GM19240 (cell line): Measurements from ENCODE around the gene MGAT4C.
"Not testable (repeated sequence)": the region's sequence is repeated elsewhere in the genome, so short reads cannot be mapped to it uniquely, and the experiment has no call there.

Experiments used
- DNase-seq: peaks from one replicate; pipeline ENCODE4 v3.0.0; 2011; ENCODE audit warnings: low spot score; ENCODE audit not compliant: insufficient read length

MGAT4C gene

DNA sequence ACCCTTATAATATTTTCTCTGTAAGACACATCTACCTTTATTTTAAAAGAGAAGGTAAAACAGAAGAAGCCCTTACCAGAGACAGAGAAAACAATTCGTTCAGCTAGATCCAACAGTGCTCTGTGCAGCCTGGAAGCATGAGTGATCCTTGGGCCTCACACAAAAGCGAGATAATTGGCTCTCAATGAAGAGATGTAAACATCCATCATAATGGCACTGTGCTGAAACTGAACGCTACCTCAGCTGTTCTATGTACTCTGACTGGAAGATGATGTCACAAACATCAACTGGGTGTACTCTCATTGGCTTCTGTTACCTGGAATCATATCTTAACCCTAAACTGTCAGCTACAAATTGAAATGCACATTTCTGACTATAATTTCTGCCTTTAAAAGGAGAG is at the start of gene MGAT4C:
Gene MGAT4C (minus strand): TSS at position 229 of the 400 bp plus-strand sequence.
- DNase-seq = no peak

DNA sequence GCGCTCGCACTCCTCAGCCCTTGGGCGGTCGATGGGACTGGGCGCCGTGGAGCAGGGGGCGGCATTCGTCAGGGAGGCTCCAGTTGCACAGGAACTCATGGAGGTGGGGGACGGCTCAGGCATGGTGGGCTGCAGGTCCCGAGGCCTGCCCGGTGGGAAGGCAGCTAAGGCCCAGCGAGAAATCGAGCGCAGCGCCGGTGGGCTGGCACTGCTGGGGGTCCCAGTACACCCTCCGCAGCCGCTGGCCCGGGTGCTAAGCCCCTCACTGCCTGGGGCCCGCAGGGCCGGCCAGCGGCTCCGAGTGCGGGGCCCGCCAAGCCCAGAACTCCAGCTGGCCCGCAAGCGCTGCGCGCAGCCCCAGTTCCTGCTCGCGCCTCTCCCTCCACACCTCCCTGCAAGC is 40.2 kb upstream of the MGAT4C start:
- DNase-seq = not testable (repeated sequence)

DNA sequence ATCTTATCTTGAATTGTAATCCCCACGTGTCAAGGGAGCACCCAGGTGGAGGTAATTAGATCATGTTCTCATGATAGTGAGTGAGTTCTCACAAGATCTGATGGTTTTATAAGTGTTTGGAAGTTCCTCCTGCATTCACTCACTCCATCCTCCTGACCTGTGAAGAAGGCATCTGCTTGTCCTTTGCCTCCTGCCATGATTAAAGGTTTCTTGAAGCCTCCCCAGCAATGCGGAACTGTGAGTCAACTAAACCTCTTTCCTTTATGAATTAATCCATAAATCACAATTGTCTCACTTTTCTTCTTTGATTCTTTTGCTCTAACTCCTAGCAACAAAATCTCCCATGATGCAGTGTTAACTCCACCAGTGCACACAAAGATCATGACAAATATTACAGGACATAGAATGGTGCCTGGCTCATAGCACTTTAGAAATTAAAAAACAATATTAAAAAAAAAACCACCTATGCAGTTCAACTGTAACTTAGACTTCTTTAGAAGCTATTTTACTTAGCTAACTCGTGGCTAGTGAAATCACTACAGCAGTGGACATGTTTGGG is 37.6 kb upstream of the MGAT4C start:
- DNase-seq = no peak

DNA sequence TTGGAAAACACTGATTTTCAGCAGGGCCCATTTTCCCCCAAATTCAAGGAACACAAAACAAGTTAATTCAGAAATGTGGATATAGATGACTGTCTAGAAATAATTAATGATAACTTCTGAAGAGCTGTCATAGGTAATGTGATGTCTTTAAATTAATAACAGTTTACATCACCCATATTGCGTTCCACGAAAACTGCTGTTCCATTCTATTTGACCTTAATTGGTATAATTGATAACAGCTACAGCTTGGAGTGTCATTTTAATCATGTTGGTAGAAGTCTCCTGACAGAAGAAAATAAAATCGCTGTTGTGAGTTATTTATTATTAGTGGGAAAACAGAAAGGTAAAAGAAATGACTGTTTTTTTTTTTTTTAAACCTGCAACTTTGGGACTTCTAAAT is 36.3 kb upstream of the MGAT4C start:
- DNase-seq = no peak

DNA sequence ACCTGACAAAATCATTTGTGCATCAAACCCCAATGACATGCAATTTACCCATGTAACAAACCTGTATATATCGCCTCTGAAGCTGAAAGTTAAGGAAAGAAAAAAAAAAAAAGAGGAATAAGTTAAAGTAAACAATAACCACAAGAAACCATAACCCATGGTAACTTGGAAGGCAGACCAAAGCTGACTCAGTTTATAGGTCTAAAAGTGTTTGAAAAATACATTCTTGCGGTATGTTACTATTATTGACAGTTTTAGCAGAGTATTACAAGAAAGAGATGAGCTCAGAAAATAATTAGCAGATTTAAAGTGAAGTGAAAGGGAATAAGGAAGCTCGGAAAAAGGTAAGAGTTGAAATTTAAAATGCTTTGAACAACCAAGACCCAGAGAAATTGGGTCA is 34.4 kb upstream of the MGAT4C start:
- no peak for DNase-seq

DNA sequence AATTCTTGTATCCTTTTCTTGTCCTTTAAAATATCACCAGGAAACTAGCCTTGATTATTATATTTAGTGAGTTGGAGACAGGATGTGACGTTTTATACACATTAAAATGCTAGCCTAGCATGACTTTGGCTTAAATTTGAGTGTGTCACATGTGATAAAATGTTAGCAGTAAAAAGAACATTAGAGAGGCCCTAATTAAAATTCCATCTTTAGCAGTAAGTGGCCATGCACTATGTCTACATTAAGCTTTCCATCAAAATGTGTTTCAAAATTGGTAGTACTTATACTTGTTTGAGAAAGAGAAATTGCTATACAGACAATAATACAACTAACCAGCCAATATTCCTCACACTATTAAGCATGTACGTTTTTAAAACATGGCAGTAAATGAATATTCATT is 29.9 kb upstream of the MGAT4C start:
- no peak for DNase-seq

DNA sequence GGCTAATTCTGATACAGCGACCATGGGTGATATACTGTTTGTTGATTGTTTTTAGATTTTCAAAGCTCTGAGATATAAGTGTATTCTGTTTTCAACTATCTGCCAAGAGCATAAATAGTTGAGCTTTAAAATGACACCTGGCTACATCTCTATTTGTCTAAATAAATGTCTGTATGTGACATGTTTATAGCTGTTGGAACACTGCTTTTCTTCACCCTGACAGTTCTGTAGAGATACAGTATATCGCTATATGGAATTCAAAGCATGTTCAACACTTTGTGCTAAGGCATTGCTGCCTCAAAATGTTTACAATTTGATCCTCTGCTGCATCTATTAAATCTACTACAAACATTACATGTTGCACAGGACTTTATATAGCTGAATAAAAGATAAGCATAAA is 27.4 kb upstream of the MGAT4C start:
- DNase-seq = no peak

DNA sequence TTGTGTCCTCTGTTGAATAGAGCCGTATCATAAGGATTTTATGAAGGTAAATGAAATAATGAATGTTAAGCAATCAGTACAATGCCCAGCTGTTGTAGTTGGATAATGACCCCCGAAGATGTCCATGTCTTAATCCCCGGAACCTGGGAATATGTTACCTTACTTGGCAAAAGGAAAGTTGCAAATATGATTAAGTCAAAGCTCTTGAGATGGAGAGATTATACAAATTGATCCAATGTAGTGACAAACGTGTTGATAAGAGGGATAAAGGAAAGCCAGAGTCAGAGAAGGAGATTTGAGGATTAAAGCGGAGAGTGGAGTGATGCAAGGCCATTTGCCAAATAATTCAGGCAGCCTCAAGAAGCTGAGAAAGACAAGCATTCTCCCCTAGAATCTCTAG is 19.2 kb upstream of the MGAT4C start:
- DNase-seq = no peak

DNA sequence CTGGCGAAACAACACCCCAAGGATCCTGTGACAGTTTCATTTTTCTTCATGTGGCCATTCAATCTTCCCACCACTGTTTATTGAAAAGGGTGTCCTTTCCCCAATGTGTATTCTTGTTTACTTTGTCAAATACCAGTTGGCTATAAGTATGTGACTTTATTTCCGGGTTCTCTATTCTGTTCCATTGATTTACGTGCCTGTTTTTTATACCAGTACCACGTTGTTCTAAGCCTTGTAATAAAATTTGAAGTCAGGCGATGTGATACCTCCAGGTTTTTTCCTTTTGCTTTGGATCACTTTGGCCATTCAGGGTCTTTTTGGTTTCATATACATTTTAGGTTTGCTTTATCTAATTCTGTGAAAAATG is 9.1 kb upstream of the MGAT4C start:
- no peak for DNase-seq

DNA sequence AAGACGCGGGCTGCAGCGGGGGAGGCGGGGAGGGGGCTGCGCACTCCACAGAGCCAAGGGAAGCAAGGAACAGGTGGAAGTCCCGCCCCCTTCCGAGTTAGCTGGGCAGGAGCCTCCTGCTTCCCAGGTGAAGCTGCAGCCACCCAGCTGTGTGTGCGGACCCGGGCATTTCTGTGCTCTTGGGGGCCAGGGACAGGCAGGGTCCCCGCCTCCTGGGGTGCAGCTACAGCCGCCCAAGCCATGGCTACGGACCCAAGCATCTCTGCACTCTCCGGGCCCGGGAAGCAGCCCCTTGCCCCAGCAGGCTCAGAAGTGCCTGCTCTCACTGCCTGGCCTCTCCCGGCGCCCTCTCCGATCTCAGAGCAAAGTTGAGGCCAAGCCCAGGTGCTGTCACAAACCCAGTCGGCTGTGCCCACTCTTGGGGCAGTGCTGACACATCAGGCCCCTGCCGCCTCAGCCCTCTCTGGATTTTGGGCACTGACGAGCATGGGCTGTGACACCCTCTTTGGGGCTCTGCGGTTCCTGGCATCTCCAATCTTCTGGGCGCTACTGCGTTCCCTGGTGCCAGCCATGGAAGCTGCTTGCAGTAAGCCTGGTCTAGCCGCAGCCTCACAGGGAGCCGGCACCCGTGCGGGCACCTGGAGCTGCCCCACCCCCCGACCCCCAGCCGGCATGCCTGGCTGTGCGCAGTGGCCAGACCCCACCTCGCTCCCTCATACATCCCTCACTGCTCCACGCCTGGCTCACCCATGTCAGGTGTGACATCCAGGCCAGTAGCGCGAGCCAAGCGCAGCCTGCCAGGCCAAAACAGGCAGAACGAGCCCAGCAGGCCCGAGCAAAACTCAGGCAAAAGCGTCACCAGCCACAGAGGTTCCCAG is 8.5 kb upstream of the MGAT4C start:
- no peak for DNase-seq

DNA sequence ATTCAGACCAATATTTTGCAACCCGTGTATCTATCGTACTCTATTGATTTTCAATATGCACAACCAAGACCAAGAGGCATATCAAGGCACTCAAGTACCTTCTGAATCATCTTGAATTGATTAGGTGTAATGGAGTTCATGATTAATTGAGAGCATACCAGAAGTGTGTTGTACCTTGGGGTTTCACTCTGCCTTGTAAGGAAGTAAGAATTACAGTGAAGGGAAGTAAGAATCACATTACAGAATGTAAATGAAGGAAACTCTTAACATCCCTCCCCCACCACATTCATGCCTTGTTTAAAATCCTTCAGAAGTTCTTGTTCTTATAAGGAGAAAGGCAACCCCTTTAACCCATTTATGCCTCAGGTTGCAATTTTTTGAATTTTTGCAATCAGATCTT is 5.4 kb upstream of the MGAT4C start:
- no peak for DNase-seq

DNA sequence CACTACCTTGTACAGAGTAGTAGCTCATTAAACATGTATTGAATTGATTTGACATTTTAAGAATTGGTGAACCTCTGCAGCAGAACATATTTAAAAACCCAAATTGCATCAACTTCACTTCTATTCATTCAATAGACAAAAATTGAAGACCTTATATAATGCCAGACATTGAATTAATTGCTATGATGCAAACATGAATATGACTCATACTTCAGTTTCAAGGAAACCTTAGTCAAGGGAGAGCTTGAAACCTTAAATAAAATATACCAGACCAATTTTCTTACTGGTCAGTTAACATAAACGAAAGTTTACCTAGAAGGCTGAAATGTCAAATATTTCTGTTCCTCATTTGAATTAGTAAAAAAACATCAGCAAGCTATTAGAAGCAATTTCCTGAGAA is 5.0 kb upstream of the MGAT4C start:
- no peak for DNase-seq

DNA sequence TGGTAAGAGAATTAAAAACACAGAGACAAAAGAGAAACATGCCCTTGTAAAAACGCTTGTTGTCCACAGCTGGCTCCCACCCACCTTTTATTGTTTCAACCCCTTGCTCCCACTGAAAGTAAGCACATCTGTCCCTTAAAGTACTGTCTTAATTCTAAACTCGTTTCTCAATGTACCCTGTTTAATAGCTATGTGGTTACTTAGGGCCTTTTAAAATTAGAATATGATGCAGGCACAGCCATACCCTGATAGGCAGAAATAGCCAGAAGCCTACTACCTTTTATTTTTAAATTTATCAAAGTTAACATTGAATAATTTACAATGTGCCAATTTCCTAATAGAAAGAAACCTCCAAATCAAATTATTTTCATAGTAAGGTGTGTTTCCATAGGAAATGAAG is 4.0 kb upstream of the MGAT4C start:
- DNase-seq = no peak

DNA sequence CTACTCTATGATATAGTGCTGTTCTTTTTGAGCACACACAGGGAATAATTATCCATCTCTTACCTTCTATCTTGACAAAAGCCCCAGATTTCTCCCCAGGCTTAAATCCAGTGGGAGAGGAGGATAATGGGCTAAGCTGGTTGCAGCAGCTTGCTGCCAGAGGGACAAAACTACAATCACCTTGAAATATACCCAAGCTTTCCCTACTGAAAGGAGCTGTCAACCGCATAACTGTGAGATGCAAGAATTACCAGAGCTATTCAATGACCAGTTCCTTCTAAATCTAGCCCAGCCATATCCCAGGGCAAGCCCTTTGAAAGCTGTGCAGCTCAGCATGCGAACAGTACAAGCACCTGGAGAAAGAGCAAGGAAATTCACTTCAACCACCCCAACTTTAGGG is 943 bp upstream of the MGAT4C start:
- DNase-seq = no peak

DNA sequence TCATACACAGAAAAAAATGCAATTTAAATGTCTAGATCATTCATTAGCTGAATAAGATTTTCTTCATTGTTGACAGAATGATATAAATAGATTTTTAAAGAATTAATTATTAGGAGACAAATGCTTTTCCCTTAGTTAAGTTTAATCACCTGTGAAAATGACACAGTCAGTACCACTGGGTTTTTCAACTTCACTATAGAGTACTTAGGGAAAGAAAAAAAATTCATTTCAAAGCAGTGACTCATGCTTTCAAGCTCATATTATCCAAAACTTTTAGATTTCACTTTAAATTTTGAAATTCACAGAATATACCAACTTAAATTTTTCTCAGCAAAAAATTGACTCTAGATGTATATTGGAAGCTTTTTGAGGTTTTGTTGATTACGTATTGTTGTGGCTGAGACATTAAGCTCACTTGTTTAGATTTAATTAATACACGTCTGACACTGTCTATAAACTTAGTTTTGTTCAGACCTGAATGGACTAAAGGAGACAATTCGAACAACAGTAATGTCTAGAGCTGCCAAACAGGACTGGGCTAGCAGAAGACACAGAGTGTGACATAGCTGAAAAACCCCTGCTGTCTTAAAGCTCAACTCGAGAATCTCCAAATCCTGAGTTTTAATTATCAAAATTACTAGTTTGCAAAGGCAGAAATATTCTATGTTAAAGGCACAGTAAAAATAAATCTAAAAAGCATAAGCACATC is 1.6 kb downstream of the MGAT4C start:
- no peak for DNase-seq

DNA sequence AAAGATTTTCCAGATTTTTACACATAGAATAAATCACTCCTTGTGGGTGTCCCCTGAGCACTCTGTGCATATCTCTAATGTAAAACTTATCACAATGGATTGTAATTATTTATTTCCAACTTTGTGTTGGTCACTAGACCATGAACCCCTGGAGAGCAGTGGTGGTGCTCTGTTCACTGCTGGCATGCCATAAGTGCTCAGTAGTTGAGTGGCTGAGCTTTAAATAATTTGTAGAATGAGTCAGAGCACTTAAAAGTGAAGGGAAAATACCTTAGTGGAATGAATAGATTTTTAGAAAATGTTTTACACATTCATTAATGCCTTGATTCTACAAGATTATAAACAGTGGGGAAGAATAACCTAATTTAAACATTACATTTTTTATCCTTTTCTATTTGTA is 6.3 kb downstream of the MGAT4C start:
- DNase-seq = no peak

DNA sequence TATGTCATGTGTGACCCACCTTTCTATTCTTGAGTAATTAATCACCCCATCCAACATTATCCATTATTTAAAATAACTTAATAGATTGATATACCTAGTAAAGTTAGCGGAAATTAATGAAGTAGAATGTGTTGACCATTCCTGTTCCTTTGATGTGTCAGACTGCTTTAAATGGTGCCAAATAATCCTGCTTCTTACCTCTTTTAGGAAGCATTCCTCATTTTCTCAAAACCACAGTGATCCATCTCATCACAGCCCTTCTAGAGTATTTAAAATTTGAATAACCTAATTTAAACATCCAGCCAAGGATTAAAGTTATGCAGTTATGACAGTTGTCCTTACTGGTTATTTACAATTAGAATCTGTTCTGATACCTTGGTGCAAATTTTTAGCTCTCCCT is 6.9 kb downstream of the MGAT4C start:
- DNase-seq = no peak

DNA sequence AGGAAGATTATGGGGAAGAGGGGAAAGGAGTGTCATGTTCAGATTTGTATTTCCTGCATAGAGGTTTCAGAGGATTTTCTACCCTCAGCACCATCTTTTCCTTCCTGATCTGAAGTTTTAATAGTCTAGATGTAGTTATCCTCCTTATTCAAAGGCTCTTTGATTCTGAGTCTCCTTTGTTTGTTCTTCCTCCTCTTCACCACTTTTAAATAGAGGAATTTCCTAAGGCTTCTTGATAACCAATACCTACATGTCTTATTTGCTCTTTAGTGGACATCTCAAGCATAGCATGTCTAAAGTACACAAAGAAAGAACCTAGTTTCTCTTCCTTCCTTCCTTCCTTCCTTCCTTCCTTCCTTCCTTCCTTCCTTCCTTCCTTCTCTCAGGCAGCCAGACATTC is 8.3 kb downstream of the MGAT4C start:
- no peak for DNase-seq

DNA sequence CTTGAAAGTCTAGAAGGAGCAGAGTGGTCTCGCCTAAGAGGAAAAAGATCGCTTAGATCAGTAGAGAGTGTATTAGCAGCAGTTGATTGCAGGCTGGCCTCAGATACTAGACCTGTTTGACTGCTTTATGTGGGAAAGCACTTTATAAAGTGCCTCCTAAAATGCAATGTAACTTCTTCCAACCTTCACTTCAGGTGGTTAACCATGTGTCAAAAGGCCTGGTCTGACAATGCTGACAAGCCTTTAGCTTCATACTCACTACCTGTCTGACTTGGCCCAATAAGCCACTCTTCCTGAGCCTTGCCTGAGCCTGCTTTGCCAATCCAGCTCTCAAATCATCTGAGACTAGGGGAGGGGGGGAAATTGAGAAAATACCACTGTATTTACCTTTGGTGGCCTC is 14.6 kb downstream of the MGAT4C start:
- DNase-seq = no peak

DNA sequence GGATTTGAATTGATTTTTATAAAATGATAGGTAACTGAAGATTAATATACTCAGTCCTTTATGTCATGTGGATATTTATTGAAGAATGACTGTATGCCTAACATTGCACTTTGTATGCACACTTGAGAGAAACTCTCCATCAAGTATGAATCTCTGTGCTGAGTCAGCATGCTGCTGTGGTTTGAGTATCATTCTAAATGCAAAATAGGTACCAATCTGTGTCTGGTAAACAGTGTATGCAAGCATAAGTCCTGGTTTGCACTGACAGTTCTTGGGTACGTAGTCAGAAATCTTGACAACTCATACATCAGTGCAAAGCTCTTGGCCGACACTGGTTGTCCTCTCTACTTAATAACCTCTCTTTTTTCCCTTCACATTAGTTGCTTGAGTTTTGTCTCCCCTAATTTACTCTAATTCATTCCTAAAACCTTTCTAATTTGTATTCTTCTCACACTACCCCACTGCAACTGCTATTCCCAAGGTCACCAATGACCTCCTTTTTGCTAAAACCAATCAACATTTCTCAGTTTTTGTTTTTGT is 21.8 kb downstream of the MGAT4C start:
- DNase-seq = no peak

DNA sequence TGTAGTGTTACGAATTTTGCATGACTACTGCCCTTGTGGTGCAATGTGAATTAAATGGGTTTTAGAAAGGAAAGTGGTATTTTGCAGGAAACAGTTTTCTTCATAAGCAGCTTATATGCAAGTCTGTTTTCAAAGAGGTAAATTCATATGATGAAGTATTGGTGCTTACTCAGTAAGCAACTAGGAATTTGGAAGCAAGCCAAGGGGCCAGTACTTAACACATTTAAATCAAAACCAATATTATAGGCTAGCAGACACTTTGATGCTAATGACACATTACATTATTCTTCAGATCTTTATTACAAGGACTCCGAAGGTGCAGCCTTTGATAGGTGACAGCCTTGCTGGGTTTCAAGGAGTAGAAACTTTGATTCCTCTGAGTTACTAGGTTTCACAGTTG is 23.1 kb downstream of the MGAT4C start:
- DNase-seq = no peak

DNA sequence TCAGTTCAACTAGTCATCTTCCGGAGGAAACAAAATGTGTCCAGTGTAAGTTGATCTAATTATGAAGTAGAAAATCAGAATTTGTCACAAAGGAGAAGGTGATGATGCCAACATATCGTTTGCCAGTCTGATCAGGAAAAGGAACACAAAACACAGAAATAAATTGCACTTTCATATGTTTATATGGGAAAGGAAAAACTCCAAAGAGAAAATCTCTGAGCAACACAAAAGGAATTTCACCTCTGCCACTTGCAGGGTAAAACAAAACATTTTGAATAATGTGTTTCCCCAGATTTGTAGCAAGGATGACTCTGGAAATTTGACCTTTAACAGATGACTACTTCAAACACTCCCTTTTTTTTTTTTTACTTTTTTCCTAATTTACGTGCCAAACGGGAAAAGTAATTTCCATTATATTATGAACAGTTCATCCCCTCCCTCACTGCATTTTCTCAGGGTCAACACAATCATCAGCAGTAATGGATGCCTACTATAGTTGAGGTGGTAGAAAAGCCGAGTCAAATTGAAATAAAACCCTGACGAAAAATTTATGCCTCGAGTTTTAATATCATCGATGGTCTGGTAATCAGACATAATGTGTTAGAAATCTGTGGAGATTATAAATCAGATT is 25.6 kb downstream of the MGAT4C start:
- DNase-seq = no peak
